GM19238 (cell line): ENCODE data around the gene MEI1.

Experiments
- DNase-seq: peaks from one replicate; pipeline ENCODE4 v3.0.0; 2011; ENCODE audit warnings: low spot score; ENCODE audit not compliant: insufficient read length

MEI1 gene

GRCh38 chr22:41780746-41781505 is 81.6 kb downstream of the MEI1 start:
- DNase-seq, result peak; percentile 78

DNA sequence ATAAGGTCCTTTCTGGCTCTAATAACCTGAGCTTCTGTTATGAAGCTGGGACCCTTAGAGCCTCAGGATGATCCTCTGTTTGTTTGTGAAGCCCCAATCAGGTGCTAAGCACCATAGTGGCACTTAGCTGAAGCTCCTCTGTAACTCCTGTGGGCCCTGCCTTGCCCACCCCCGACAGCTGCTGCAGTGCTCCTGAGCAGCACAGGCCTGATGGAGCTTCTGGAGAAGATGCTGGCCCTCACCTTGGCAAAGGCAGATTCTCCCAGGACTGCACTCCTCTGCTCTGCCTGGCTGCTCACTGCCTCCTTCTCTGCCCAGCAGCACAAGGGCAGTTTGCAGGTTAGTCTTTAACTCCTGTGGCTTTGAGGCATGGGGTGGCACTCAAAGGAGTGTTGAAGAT is 82.2 kb downstream of the MEI1 start:
- DNase-seq, result no peak

DNA sequence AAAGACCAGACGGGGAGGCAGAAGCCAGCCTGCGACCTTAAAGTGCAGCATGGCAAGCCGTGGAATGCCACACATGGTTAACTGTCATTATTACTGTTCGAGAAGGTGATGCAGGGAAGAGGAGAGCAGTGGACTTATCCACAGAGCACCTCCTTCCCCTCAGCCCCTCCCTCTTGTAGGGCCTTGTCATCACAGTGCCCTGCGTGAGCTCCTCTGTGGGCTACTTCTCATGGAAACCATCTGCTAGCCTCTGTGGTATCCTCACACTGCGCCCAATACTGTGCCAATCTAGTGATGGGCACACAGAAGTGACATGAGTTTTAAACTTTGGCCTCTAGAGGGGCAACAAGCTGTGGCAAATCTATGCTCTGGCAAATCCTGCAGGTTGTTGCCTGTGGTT is 83.0 kb downstream of the MEI1 start:
- DNase-seq, result no peak

- no peak for DNase-seq
Observed at GRCh38 chr22:41782751-41783150, 83.4 kb downstream of the MEI1 start.

DNA sequence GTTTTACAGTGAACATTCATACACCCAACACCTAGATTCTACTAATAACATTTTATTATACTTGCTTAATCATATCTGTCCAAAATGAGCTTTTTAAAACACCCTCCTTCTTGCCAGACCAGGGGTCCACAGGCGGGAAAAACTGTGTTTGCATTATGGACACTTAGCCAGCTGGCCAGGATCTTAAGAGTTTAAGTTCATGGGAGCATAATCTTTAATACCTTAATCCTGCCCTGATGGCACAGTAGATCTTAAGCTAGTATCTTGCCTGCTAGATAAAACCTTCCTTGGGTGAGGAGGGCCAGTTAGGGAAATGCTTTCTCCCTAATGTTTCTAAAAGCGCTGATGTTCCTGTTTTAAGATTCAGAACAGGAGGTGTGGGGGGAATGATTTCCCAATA is 88.0 kb downstream of the MEI1 start:
- DNase-seq, result no peak

- no peak for DNase-seq
Observed at GRCh38 chr22:41793871-41794270, 94.6 kb downstream of the MEI1 start.

- no peak for DNase-seq
Observed at GRCh38 chr22:41798736-41799135, 99.4 kb downstream of the MEI1 start.

DNA sequence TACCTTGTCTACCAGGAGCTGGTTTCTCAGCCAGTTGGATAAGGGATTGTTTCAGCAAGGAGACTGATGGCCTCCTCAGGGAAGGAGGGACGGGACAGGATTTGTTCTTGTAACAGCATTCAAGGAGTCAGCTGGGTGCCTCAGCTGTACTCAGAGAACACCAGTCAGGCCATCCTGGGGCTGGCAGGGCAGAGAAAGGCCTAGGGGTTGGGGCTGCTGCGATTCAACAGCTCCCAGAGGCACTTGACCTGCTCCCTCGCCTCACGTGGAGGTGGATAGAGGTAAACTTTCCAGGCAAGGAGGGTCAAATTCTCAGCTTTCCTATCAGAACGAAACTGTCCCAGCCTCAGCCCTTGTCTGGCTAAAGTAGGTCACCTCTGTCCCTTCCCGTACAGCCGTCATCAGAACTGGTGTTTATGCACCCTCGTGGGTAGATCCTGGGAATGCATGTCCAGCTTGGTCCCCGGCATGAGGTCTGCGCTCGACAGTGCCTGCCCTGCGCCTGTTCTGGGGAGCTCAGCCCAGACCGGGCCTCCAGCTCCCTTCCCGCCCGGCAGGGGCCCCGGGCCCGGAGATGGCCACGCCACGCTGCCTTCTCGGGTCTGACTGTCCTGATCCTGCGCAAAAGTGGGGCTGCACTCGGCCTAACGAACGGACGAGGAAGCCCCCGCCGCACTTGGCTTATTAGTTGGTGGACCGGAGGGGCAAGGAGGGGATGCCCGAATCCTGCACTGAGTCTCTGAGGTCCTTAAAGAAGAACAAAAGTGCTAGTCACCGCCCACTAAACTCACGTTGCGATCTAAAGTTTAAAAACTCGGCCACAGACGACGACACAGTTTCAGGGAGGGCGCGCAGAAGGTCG is 100.4 kb downstream of the MEI1 start:
- peak; percentile 38 for DNase-seq

DNA sequence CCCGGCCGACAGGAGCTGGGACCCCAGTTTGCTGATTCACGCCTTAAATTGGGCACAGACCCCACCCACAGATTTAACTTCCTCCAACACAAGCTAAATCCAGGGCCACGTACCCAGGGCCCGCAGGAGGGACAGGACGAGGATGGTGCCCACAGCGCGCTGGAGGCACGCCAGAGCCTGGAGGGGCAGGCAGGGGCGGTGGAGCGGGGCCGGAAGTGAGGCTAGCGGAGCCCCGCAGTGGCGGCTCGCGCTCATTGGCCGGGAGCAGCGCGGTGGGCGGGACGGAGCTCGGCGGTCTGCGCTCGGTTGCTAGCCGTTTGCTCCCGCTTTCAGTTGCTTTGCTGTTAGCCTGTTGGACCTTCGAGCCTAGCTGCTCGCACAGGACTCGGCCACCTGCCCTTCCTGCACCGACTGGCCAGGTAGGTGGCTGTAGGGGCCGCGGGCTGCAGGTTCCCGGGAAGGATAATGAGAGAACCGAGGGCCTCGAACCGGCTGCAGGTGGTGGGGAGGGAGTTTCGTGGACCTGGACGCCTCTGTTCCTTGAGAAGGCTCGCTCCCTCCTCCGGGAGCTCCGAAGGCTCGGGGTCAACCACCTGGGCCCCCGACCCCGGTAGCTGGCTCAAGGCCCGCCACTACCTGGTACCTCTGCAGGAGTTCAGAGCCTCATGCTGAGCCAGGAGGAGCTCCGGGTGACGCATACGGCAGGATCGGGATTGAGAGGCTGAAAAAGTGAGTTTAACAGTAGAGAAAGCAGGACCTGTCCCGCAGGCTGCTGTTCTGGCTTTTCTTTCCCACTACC is 101.2 kb downstream of the MEI1 start, which contains the start of gene CCDC134:
CCDC134 (plus strand) TSS at position 332 of the 799 bp plus-strand sequence. CDS start 8,212 bp downstream, outside the sequence.
- DNase-seq, result peak; percentile 97

DNA sequence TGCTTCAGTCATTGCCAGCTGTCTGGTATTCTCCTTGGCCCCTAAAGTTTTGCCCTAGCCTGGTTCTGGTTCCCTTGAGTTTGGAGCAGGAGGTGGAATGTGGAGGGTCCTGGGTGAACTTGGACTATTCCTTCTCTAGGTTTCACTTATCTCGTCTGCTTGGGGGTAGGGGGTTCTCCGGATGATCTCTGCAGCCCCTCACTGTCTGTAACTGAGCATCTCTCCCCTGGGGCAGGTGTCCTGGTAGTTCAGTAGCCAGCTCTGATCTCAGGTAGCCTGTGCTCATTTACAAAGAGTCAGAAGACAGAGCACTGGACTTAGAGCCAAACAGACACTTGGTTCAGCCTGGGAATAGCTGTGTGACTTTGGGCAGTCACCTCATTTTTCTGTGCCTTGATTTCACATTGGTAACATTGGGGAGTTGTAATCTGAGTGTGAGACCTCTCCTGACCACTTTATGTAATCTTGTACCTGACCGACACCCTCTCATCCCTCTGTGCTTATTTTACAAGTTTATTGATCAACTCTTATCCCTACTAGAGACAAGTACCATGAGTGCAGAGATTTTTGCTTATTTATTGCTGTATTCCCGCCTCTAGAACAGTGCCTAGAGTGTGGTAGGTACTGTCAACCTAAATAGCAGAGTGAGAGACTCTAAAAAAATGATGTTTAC is 102.0 kb downstream of the MEI1 start:
- DNase-seq, result no peak

DNA sequence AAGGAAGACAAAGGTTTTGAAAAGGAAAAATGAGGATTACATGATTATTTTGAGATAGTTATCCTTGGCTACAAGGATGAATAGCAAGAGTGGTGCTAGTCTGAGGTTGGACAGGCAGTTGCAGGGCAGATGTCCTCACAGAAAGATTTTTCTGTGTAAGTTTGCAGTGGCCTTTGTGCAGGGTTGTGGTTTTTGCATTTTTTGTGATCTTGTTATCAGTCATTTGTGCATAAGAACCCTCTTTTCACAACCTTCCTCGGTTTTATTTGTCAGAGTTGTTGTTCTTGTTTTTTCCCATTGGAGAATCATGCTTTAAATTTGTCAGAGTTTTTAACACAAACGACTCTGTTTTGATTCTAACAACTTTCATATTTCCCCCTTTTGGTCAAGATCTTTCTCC is 102.6 kb downstream of the MEI1 start:
- no peak for DNase-seq

- no peak for DNase-seq
Observed at GRCh38 chr22:41805639-41806038, 106.3 kb downstream of the MEI1 start.

DNA sequence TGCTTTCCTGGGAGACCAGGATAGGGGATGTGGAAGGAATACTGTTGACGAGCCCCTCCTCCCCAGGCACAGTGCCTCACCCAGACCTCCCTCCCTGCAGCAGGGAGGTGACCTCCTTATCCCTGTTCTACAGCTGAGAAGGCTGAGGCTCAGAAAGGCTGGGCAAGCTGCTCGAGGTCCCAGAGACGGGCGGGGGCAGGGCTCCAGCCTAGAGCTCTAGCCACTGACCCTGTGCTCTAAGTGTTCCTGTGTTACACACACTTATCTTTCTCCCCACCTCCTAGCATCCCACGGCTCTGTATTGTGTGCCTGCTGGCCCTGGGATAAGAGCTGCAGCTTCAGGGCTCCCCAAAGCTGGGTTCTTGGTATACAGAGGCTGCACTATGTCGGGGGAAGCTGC is 109.1 kb downstream of the MEI1 start:
- no peak for DNase-seq

DNA sequence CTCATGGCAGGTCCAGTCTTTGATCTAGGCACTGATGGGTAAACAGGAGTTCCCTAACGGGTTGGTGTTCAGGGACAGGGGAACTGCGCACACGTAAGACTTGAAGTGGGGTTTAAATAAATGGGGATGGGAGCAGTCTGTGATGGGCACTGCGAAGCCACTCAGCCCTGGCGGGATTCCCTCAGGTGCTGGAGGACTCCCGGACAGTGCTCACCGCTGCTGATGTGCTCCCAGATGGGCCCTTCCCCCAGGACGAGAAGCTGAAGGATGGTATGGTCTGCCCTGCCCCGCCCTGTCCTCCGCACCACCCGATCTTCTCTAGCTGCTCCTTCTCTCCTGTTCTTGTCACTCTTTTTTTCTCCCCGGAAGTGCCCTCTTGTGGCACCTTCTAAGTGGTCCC is 110.7 kb downstream of the MEI1 start:
- DNase-seq, result no peak

GRCh38 chr22:41812805-41813545 is 113.7 kb downstream of the MEI1 start:
- no peak for DNase-seq

DNA sequence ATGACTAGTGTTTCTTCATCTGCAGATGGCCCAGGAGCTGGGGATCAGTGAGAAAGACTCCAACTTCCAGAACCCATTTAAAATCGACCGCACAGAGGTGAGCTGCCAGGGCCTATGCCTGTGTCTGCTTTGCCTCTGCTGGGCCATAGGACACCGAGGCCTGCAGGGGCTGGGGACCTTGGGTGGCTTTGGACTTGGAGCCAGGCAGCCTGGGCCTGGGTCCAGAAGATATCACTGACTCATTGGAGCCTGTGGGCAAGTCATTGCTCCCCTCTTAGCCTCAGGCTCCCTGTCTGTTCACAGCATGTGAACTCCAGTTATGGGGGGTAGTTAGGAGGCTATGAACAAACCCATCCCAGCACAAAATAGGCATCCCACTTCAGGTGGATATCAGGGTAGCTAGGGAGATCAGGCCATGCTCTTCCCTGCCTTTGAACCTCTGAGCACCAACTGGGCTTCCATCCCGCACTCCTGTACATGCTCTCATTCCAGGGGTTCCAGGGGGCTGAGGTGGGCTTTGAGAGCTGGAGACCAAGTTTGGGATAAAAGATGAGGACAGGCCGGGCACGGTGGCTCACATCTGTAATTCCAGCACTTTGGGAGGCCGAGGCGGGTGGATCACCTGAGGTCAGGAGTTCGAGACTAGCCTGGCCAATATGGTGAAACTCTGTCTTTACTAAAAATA is 114.6 kb downstream of the MEI1 start:
- no peak for DNase-seq

- no peak for DNase-seq
Observed at GRCh38 chr22:41815716-41816115, 116.4 kb downstream of the MEI1 start.

DNA sequence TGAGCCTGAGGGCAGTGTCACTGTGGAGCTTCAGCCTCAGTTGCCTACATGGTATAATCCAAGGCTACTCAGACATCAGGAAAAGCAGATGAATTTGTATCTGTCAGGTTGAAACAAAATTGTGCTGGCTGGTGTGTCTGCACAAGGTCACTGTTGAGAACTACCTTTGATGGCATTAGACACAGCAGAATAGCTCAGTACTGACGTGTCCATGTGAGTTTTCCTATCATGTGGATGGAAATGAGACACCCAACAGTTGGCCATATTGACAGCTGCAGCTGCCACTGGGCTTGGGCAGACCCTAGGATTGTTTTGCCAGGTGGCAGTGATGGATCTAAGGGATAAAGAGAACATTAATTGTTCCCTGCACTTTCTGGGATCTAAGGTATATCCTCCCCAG is 116.9 kb downstream of the MEI1 start:
- no peak for DNase-seq

GRCh38 chr22:41816871-41817270 is 117.6 kb downstream of the MEI1 start:
- no peak for DNase-seq

DNA sequence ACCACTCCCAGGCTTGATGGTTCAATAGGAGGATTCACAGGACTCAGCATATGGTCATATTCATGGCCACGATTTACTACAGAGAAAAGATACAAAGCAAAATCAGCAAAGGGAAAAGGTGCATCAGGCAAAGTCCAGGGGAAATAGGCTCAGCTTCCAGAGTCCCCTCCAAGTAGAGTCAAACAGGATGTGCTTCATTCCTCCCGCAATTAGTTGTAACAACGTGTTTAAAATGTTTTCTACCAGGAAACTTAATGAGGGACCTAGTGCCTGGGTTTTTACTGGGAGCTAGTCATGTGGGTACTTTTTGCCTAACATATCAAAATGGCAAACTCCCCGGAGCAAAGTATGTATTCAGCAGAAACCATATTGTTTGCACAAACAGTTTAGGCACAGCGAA is 118.7 kb downstream of the MEI1 start:
- no peak for DNase-seq
